DMS114 treated with DMSO at 0.1 percent for 48 hours (cell line): ENCODE measurements around the gene ALDH1A2.
A peak's percentile ranks its signal among the peaks of the same experiment; 100 is the strongest.
"Not testable (repeated sequence)": the region's sequence is repeated elsewhere in the genome, so short reads cannot be mapped to it uniquely, and the experiment has no call there.

ENCODE experiments used
- DNase-seq: peaks from one replicate; lab custom pipeline; 2025; ENCODE audit not compliant: unreplicated experiment; lab: John Stamatoyannopoulos, UW

Gene ALDH1A2

DNA sequence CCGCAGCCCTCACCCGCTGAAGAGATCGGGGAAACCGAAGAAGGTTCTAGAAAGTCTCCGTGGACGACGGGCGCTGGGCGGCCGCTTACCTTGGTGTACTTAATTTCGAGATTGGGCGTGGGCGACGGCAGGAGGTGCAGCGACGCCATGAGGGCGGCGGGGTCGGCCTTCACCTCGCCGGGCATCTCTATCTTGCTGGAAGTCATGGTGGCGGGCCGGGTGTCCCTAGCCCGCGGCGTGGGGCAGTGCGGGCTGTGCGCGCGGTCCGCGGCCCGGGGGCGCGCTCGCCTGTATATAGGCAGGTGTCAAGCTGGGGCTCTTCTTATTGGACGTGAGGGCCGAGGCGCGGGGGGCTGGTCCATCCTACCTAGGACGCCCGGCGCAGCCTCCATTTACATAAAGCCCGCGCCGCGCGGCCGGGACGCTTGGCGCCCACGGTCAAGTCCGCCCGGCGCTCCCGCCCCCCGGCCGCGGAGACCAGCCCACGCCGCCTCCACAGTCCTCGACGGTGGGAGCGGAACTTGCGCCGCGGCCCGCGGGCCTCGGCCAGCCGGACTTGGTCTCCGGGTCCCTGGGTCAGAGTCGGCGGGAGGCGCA, at the start of gene ALDH1A2:
Gene ALDH1A2, minus strand, starts transcription at position 267 of the 597 bp plus-strand sequence. Its CDS starts 61 bp downstream, at position 206.
- DNase-seq: no peak

DNA sequence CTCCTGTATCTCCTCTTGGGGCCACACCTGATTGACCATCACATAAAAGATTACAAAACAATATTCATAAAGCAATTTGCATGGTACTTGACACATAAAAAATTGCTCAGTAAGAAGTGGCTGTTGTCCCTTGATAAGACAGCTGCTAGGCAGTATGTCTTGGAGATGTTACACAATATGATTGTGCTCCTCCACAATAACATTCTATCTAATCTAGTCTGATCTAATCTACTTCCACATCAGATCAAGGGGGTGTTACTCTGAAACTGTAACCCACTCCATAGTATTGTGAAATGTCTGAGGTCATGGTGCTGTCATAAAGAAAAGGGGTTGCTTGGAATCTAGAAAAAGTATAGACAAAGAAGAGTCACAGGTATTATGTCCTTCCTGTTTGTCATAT, 49.3 kb upstream of the ALDH1A2 start:
- no peak for DNase-seq

GRCh38 chr15:58114388-58114787, 48.9 kb upstream of the ALDH1A2 start:
- no peak for DNase-seq

- not testable (repeated sequence) for DNase-seq
Measured at GRCh38 chr15:58113358-58113757, 47.8 kb upstream of the ALDH1A2 start.

DNA sequence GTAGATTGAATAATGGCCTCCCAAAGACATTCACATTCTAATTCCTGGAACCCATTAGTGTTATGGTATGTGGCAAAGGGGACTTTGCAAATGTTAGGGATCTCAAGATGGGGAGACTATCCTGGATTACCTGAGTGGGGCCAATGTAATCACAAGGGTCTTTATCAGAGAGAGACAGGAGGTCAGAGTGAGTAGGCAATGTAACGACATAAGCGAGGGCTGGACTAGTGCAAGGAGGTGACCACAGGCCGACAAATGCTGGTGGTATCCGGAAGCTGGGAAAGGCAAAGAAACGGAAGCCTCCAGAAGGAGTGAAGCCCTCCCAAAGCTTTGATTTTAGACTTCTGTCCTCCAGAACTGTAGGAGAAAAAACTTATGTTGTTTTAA, 46.2 kb upstream of the ALDH1A2 start:
- no peak for DNase-seq

- no peak for DNase-seq
Measured at GRCh38 chr15:58110999-58111717, 45.6 kb upstream of the ALDH1A2 start.

DNA sequence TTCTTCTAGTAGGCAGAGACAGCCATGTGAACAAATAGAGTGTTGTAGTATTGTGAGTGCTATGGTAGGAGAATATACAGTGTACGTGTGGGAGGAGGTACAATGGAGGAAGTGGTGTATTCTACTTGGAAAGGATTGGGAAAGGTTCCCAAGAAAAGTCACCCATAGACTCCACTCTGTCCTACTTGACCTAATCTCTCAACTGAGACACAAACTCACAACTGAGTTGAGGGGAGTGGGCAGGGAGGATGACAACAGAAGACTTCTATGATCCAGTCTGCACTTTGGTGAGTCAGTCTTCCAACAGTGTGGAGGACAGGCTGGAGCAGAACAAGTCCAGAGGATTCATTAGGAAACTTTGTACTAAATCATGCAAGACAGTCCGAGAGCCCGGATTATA, 43.9 kb upstream of the ALDH1A2 start:
- DNase-seq: no peak

DNA sequence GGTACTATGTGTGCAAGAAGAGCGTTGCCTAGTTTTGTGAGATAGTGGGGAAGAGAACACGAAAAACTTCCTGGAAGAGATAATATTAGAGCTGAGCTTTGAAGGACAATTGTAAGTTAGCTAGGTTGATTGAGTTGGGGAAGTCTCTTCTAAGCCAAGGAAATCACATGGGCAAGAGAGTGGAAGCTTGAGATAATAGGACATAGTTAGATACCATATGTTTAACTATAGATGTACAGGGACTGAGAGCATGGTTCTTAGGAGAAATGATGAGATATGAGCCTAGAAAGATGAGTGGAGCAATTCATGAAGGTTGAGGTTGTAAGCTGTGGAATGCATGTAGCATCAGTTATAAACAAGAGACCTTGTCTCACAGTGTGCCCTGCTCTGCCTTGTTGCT, 42.6 kb upstream of the ALDH1A2 start:
- DNase-seq: no peak

DNA sequence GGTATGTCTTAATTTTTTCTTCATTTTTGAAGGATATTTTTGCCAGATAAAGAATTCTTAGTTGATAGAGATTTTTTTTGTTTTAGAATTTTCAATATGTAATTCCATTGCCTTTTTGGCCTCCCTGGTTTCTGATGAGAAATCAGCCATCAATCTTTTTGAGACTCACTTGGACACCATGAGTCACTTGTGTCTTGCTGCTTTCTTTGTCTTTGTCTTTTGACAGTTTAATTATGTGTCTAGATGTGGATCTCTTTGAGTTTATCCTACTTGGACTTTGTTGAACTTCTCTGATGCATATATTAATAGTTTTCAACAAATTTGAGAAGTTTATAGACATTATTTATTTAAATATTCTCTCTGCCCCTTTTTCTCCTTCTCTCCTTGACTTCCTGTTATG, 38.0 kb upstream of the ALDH1A2 start:
- DNase-seq: no peak

DNA sequence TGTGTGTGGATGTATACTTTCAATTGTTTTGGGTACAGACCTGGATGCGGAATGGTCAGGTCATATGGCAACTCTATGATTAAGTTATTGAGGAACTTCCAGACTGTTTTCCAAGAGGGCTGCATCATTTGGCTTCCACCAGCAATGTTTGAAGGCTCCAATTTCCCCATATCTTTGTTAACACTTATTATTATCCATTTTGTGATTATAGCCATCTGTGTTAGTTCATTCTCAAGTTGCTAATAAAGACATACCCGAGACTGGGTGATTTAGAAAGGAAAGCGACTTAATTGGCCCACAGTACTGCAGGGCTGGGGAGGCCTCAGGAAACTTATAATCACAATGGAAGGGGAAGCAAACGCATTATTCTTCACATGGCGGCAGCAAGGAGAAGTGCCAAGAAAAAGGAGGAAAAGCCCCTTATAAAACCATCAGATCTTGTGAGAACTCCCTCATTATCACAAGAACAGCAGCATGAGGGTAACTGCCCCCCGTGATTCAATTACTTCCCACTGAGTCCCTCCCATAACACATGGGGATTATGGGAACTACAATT, 31.1 kb upstream of the ALDH1A2 start:
- DNase-seq: no peak

GRCh38 chr15:58095415-58095814, 29.9 kb upstream of the ALDH1A2 start:
- DNase-seq: no peak

- no peak for DNase-seq
Measured at GRCh38 chr15:58087871-58088270, 22.4 kb upstream of the ALDH1A2 start.

GRCh38 chr15:58086491-58086890, 21.0 kb upstream of the ALDH1A2 start:
- no peak for DNase-seq

DNA sequence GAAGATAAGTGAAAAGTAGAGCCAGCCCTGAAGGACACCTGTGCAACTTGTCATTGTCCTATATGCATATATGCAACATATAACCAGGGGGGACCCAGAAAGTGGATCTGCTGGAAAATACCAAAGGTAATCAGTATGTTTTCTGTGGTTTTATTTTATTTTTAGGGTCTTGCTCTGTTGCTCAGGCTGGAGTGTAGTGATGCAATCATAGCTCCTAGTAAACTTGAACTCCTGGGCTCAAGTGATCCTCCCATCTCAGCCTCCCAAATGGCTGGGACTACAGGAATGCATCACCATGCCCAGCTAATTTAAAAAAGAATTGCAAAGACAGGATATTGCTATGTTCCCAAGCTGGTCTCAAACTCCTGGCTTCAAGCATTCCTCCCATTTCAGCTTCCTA, 18.0 kb upstream of the ALDH1A2 start:
- DNase-seq: no peak

DNA sequence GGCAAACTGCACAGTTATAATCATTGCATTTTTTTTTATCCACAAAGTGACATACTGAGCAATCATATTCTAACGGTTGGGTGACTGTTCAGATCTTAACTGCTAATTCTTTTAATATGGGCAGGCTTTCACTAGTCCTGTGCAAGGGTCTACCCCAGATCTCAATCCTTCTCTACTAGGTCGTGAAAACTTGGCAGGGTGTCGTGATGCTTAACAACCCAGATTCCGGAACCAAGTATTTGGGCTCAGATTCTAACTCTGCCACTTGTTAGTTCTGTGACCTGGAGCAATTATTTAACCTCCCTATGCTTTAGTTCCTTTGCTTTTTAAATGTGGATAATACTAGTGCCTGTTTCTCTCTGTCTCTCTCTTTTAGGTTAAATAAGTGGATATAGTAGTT, 16.4 kb upstream of the ALDH1A2 start:
- no peak for DNase-seq

DNA sequence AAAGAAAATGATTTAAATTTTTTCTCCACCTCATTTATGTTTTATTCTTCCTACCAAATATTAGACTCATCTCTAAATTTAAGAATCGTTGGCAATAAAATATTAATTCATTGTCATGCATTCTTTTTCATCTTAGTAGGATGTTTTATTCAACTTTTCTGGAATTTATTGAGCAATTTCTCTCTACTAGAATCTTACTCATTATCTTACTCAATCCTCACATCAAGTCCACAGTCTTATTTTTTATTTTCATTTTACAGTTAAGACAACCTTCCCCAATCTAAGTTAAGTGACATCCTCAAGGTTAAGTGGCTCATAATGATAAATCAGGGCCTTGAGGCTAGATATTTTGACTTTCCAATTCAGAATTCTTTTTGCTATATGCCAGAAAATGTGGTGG, 15.9 kb upstream of the ALDH1A2 start:
- no peak for DNase-seq

DNA sequence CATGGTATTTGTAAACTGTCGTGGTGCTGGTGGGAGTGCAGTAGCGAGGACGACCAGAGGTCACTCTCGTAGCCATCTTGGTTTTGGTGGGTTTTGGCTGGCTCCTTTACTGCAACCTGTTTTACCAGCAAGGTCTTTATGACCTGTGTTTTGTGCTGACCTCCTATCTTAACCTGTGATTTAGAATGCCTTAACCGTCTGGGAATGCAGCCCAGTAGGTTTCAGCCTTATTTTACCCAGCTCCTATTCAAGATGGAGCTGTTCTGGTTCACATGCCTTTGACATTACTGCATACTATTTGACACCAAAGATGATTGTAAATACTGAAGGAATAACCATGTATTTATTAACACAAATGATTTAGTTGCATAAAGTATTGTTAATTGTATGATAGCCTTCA, 15.4 kb upstream of the ALDH1A2 start:
- not testable (repeated sequence) for DNase-seq

DNA sequence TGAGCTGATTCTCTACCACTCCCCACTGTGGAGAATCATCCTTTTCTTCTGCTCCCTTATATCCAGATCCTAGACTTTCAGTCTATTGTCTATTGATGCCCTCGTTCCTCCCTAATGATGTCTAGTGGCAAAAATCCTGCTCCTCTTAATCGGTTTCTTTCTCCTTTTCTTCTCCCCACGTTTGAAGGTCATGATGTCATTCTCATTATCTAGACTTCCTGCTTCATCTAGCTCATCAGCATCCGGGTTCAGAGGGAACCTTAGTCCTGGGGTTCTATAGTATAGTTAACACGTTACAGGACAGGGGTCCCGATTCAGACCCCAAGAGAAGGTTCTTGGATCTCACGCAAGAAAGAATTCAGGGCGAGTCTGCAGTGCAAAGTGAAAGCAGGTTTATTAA, 14.9 kb upstream of the ALDH1A2 start:
- DNase-seq: no peak

DNA sequence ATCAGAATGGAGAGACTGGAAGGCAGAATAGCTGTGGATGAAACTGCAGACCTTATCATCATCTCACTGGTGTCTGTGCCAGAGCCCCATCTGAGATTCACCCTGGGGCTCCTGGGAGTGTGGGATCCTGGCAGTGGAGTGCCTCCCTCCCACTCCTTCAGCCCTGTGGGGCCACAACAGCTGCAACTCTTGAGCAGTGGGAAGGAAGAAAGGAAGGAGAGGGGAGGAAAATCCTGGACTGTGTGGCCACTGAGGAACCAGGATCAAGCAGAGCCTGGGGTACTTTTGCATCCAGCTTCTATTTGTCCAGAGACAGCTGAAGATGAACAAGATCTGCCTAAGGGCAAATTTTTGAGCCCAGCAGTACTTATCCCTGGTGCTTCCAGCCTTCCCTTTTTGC, 13.1 kb upstream of the ALDH1A2 start:
- DNase-seq: no peak

GRCh38 chr15:58077427-58077826, 11.9 kb upstream of the ALDH1A2 start:
- no peak for DNase-seq

GRCh38 chr15:58074452-58074851, 8.9 kb upstream of the ALDH1A2 start:
- no peak for DNase-seq

- DNase-seq: peak; percentile 52
Measured at GRCh38 chr15:58070801-58071418, 5.4 kb upstream of the ALDH1A2 start.
